ENCODE measurements around the gene TTLL13.

GRCh38 chr15:90257776-90258175, 8.4 kb downstream of the TTLL13 start:
- TF ChIP-seq CTCF (IDR thresholded peaks at IDR 0.05) (no peak), POLR2A (IDR thresholded peaks at IDR 0.05) (no peak)
